WTC11 (cell line): Measurements from ENCODE around the gene TLCD3B. TPM values are rescaled to one million over a fixed set of nuclear protein-coding genes. Genes with fewer than 3 reads are reported as not detected.
A peak's percentile ranks its signal among the peaks of the same experiment; 100 is the strongest.
"Not testable (repeated sequence)": the region's sequence is repeated elsewhere in the genome, so short reads cannot be mapped to it uniquely, and the experiment has no call there.

Experiments
- ATAC-seq: fragments of 200-7000 bp; cut with Tn5 transposase; 2 replicates; pipeline ENCODE4 v1.10.0; 2021; ENCODE audit warnings: mild to moderate bottlenecking, moderate library complexity
- CTCF ChIA-PET: fragments of 300-600 bp; sonication (Branson Sonifier 250); formaldehyde crosslinking; loops from one replicate; lab custom pipeline; 2021; ENCODE audit warnings: antibody characterized with exemption; lab: Charles Lee
- POLR2A ChIA-PET: fragments of 350-600 bp; sonication (Branson Sonifier 250); formaldehyde crosslinking; loops from one replicate; lab custom pipeline; 2021; ENCODE audit warnings: antibody characterized with exemption; lab: Charles Lee
- DNase-seq: peaks from one replicate; pipeline ENCODE4 v3.0.0; 2021; ENCODE audit warnings: low spot score
- H3K27ac Mint-ChIP-seq: 2 replicates; pipeline ENCODE4 v1.8.0; 2021; ENCODE audit warnings: mixed read lengths
- H3K27me3 Mint-ChIP-seq: 2 replicates; pipeline ENCODE4 v1.8.0; 2021; ENCODE audit warnings: low read depth, mild to moderate bottlenecking, moderate library complexity, mixed read lengths
- H3K36me3 Mint-ChIP-seq: 2 replicates; pipeline ENCODE4 v1.8.0; 2021; ENCODE audit warnings: mixed read lengths
- H3K4me1 Mint-ChIP-seq: 2 replicates; pipeline ENCODE4 v1.8.0; 2022; ENCODE audit warnings: mixed read lengths
- H3K4me3 Mint-ChIP-seq: 2 replicates; pipeline ENCODE4 v1.8.0; 2021; ENCODE audit warnings: mild to moderate bottlenecking, moderate library complexity, mixed read lengths
- H3K9me3 Mint-ChIP-seq: 2 replicates; pipeline ENCODE4 v1.8.0; 2021; ENCODE audit warnings: mixed read lengths
- ATF1 ChIP-seq: sonication (generic); formaldehyde crosslinking; IDR thresholded peaks from 2 replicates; pipeline ENCODE4 v1.8.1; 2023; ENCODE audit warnings: mild to moderate bottlenecking, moderate library complexity, missing genetic modification reagents
- FOXJ3 ChIP-seq: sonication (generic); formaldehyde crosslinking; IDR thresholded peaks from 2 replicates; pipeline ENCODE4 v1.9.0; 2021; ENCODE audit warnings: missing genetic modification reagents, mild to moderate bottlenecking, borderline replicate concordance
- FOXP1 ChIP-seq: sonication (generic); formaldehyde crosslinking; IDR thresholded peaks from 2 replicates; pipeline ENCODE4 v1.8.0; 2022; ENCODE audit warnings: missing genetic modification reagents, mild to moderate bottlenecking, moderate library complexity, borderline replicate concordance
- GRHL2 ChIP-seq: fragments of 250-450 bp; sonication (Bioruptor Pico); IDR thresholded peaks from 2 replicates; pipeline ENCODE4 v1.8.0; 2022; ENCODE audit warnings: mild to moderate bottlenecking, moderate library complexity; ENCODE audit not compliant: insufficient replicate concordance, severe bottlenecking
- NR2C2 ChIP-seq: sonication (generic); formaldehyde crosslinking; IDR thresholded peaks from 2 replicates; pipeline ENCODE4 v1.8.0; 2022; ENCODE audit warnings: mild to moderate bottlenecking, missing genetic modification reagents
- ZNF416 ChIP-seq: fragments of 250-450 bp; sonication (Bioruptor Pico); IDR thresholded peaks from 2 replicates; pipeline ENCODE4 v1.9.0; 2021; ENCODE audit warnings: mild to moderate bottlenecking, inconsistent platforms
- total RNA-seq: library from RNA; stranded (reverse); gene quantifications from 3 replicates; pipeline ENCODE4 v1.2.3, GENCODE V29; 2021
- TF ChIP-seq, protein P1 (sequence below): fragments of 250-450 bp; sonication (Bioruptor Pico); IDR thresholded peaks from 2 replicates; pipeline ENCODE4 v1.9.0; 2021; ENCODE audit warnings: mild to moderate bottlenecking, borderline replicate concordance
- TF ChIP-seq, protein P2 (sequence below): fragments of 200-600 bp; IDR thresholded peaks from 2 replicates; pipeline ENCODE4 v1.8.0; 2022; ENCODE audit warnings: antibody characterized with exemption
- TF ChIP-seq, protein P3 (sequence below): sonication (generic); formaldehyde crosslinking; IDR thresholded peaks from 2 replicates; pipeline ENCODE4 v1.8.1; 2022; ENCODE audit warnings: mild to moderate bottlenecking, moderate library complexity, missing genetic modification reagents
- TF ChIP-seq, protein P4 (sequence below): fragments of 250-450 bp; sonication (Bioruptor Pico); IDR thresholded peaks from 2 replicates; pipeline ENCODE4 v1.9.0; 2021; ENCODE audit warnings: mild to moderate bottlenecking
- TF ChIP-seq, protein P5 (sequence below): sonication (generic); formaldehyde crosslinking; IDR thresholded peaks from 2 replicates; pipeline ENCODE4 v1.8.1; 2023; ENCODE audit warnings: mild to moderate bottlenecking, missing genetic modification reagents

Gene TLCD3B
- total RNA-seq, 1 experiment from 2014 or later = 28.1 TPM

DNA sequence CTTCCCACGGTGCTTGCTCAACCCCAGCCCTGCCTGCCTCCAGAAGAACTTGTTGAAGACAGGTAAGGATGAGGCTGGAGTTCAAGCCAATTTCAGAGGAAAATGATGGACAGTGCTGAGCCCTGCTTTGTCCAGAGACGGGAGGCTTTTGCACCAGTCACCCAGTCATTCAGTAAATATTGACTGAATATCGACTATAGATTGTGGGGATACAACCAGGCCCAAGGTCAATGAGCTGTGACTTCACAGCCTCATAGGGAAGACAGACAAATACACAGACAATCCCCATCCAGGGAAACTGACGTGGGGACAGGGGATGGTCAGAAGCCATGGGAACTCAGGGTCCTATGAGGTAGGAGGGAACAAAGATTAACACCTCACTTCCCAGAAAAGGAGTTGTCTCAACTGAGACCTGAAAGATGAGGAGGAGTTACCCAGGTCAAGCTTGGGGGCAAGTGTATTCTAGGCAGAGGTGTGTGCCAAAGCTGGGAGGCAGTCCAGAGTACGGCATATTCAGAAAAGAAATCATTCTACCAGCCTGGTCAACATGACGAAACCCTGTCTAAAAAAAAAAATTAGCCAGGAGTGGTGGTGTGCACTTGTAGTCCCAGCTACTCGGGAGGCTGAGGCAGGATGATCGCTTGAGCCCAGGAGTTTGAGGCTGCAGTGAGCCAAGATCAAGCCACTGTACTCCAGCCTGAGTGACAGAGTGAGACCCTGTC, 14.4 kb downstream of the TLCD3B start (continued):
- TF ChIP-seq, protein P1, sequence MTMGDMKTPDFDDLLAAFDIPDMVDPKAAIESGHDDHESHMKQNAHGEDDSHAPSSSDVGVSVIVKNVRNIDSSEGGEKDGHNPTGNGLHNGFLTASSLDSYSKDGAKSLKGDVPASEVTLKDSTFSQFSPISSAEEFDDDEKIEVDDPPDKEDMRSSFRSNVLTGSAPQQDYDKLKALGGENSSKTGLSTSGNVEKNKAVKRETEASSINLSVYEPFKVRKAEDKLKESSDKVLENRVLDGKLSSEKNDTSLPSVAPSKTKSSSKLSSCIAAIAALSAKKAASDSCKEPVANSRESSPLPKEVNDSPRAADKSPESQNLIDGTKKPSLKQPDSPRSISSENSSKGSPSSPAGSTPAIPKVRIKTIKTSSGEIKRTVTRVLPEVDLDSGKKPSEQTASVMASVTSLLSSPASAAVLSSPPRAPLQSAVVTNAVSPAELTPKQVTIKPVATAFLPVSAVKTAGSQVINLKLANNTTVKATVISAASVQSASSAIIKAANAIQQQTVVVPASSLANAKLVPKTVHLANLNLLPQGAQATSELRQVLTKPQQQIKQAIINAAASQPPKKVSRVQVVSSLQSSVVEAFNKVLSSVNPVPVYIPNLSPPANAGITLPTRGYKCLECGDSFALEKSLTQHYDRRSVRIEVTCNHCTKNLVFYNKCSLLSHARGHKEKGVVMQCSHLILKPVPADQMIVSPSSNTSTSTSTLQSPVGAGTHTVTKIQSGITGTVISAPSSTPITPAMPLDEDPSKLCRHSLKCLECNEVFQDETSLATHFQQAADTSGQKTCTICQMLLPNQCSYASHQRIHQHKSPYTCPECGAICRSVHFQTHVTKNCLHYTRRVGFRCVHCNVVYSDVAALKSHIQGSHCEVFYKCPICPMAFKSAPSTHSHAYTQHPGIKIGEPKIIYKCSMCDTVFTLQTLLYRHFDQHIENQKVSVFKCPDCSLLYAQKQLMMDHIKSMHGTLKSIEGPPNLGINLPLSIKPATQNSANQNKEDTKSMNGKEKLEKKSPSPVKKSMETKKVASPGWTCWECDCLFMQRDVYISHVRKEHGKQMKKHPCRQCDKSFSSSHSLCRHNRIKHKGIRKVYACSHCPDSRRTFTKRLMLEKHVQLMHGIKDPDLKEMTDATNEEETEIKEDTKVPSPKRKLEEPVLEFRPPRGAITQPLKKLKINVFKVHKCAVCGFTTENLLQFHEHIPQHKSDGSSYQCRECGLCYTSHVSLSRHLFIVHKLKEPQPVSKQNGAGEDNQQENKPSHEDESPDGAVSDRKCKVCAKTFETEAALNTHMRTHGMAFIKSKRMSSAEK = no peak

DNA sequence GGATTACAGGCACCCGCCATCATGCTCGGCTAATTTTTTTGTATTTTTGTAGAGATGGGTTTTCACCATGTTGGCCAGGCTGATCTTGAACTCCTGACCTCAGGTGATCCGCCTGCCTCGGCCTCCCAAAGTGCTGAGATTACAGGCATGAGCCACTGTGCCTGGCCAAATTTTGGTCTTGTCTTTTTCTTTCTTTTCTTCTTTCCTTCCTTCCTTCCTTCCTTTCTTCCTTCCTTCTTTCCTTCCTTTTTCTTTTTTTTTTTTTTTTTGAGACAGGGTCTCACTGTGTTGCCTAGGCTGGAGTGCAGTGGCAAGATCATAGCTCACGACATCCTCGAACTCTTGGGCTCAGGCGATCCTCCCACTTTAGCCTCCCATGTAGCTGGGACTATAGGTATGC, 15.6 kb downstream of the TLCD3B start:
- CTCF ChIA-PET = interaction anchor here (0.9 to 4.3 kb wide), 3 partner anchors 17 to 167 kb away, joined by 3 to 13 read pairs (median 3); no protein-coding TSS in a partner anchor
- H3K36me3 Mint-ChIP-seq, DNase-seq, H3K4me3 Mint-ChIP-seq, POLR2A ChIA-PET, H3K4me1 Mint-ChIP-seq, ATAC-seq, H3K27ac Mint-ChIP-seq, H3K9me3 Mint-ChIP-seq: not testable (repeated sequence)
- H3K27me3 Mint-ChIP-seq = peaks cover 17% of the 10 kb centered on the region

DNA sequence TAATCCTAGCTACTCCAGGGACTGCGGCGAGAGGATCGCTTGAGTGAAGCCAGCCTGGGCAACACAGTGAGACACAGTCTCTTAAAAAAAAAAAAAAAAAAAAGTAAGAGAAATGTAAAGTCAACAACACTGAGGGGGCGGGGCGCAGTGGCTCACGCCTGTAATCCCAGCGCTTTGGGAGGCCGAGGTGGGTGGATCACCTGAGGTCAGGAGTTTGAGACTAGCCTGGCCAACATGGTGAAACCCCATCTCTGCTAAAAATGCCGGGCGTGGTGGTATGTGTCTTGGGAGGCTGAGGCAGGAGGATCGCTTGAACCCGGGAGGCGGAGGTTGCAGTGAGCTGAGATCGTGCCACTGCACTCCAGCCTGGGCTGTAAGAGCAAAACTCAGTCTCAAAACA, 18.5 kb downstream of the TLCD3B start:
- H3K9me3 Mint-ChIP-seq, DNase-seq, H3K4me3 Mint-ChIP-seq, ATAC-seq, H3K36me3 Mint-ChIP-seq, H3K27ac Mint-ChIP-seq: not testable (repeated sequence)
- ChIA-PET POLR2A (interaction anchor here (0.6 kb wide), 1 partner anchor 324 kb away, joined by 3 read pairs; no protein-coding TSS in a partner anchor), CTCF (interaction anchor here (0.6 to 1.8 kb wide), 3 partner anchors 19 to 118 kb away, joined by 3 to 8 read pairs (median 5); partner anchors contain the start of gene TAOK2)
- peaks cover 26% of the 10 kb centered on the region for H3K27me3 Mint-ChIP-seq
- H3K4me1 Mint-ChIP-seq = peaks cover 17% of the 10 kb centered on the region

DNA sequence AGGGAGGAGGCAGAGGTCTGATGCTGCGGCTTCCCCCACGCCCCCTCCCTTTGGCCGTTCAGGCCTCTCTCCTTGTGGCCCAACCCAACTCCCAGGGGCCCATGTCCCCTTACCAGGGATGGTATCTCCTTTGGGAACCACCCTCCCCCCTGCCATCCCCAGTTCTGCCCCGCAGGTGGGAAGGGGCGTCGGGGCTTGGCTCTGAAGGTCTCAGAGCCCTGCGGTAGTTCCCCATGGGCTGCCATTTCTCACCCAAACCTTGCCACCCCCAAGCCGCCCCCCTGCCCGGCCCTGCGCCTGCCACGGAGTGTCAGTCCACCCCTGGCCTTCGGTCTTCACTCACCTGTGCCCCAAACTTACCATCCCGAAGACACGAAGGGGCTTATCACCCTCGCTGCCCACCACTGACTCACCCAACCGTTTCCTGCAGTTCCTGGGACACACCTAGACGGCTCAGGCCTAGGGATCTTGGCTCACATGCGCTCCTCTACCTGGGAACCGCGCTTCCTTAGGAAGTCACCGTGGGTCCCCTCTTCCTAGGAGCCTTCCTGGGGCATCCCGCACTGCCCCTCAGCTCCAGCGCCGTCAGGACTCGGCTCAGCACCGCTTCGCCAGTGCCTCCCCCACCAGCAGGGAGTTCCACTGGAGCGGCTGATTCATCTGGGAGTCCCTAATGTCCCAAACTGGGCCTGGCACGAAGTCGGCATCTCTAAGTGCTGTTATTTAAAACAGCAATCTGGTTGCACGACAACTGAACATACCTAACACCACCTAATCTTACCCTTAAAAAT, 19.2 kb downstream of the TLCD3B start:
- Mint-ChIP-seq H3K4me3 (peak overlapping the region; percentile 88), H3K9me3 (no peaks in the 10 kb centered on the region), H3K4me1 (peaks cover 17% of the 10 kb centered on the region), H3K36me3 (no peaks in the 10 kb centered on the region), H3K27me3 (peaks cover 26% of the 10 kb centered on the region), H3K27ac (no peak overlapping the region)
- TF ChIP-seq NR2C2 (no peak), GRHL2 (CRISPR knock-in tag) (no peak), ZNF416 (CRISPR knock-in tag) (no peak), FOXP1 (CRISPR knock-in tag) (no peak), ATF1 (CRISPR knock-in tag) (no peak), FOXJ3 (CRISPR knock-in tag) (no peak)
- TF ChIP-seq, protein P2, sequence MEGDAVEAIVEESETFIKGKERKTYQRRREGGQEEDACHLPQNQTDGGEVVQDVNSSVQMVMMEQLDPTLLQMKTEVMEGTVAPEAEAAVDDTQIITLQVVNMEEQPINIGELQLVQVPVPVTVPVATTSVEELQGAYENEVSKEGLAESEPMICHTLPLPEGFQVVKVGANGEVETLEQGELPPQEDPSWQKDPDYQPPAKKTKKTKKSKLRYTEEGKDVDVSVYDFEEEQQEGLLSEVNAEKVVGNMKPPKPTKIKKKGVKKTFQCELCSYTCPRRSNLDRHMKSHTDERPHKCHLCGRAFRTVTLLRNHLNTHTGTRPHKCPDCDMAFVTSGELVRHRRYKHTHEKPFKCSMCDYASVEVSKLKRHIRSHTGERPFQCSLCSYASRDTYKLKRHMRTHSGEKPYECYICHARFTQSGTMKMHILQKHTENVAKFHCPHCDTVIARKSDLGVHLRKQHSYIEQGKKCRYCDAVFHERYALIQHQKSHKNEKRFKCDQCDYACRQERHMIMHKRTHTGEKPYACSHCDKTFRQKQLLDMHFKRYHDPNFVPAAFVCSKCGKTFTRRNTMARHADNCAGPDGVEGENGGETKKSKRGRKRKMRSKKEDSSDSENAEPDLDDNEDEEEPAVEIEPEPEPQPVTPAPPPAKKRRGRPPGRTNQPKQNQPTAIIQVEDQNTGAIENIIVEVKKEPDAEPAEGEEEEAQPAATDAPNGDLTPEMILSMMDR = no peak
- TF ChIP-seq, protein P3, sequence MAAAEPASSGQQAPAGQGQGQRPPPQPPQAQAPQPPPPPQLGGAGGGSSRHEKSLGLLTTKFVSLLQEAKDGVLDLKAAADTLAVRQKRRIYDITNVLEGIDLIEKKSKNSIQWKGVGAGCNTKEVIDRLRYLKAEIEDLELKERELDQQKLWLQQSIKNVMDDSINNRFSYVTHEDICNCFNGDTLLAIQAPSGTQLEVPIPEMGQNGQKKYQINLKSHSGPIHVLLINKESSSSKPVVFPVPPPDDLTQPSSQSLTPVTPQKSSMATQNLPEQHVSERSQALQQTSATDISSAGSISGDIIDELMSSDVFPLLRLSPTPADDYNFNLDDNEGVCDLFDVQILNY (CRISPR knock-in tag) = no peak
- TF ChIP-seq, protein P4, sequence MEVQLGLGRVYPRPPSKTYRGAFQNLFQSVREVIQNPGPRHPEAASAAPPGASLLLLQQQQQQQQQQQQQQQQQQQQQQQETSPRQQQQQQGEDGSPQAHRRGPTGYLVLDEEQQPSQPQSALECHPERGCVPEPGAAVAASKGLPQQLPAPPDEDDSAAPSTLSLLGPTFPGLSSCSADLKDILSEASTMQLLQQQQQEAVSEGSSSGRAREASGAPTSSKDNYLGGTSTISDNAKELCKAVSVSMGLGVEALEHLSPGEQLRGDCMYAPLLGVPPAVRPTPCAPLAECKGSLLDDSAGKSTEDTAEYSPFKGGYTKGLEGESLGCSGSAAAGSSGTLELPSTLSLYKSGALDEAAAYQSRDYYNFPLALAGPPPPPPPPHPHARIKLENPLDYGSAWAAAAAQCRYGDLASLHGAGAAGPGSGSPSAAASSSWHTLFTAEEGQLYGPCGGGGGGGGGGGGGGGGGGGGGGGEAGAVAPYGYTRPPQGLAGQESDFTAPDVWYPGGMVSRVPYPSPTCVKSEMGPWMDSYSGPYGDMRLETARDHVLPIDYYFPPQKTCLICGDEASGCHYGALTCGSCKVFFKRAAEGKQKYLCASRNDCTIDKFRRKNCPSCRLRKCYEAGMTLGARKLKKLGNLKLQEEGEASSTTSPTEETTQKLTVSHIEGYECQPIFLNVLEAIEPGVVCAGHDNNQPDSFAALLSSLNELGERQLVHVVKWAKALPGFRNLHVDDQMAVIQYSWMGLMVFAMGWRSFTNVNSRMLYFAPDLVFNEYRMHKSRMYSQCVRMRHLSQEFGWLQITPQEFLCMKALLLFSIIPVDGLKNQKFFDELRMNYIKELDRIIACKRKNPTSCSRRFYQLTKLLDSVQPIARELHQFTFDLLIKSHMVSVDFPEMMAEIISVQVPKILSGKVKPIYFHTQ = no peak
- TF ChIP-seq, protein P5, sequence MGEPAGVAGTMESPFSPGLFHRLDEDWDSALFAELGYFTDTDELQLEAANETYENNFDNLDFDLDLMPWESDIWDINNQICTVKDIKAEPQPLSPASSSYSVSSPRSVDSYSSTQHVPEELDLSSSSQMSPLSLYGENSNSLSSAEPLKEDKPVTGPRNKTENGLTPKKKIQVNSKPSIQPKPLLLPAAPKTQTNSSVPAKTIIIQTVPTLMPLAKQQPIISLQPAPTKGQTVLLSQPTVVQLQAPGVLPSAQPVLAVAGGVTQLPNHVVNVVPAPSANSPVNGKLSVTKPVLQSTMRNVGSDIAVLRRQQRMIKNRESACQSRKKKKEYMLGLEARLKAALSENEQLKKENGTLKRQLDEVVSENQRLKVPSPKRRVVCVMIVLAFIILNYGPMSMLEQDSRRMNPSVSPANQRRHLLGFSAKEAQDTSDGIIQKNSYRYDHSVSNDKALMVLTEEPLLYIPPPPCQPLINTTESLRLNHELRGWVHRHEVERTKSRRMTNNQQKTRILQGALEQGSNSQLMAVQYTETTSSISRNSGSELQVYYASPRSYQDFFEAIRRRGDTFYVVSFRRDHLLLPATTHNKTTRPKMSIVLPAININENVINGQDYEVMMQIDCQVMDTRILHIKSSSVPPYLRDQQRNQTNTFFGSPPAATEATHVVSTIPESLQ (CRISPR knock-in tag) = no peak
- ChIA-PET POLR2A (no interaction called here), CTCF (interaction anchor here (1.6 to 4.2 kb wide), 3 partner anchors 20 to 38 kb away, joined by 5 to 29 read pairs (median 8); partner anchors contain the start of genes TAOK2 and TLCD3B)
- DNase-seq (no peak), ATAC-seq (peak; percentile 38)
